Adipose tissue (tissue), 3 donors: Measurements from ENCODE around the gene OR51F2. TPM values are rescaled to one million over a fixed set of nuclear protein-coding genes. Genes with fewer than 3 reads are reported as not detected.

Experiments used
- H3K27ac ChIP-seq: one replicate; pipeline ENCODE4 v1.5.1; 2013; ENCODE audit warnings: low read depth, low read length
- WGBS, 3 donors: extraction: QIAGEN DNeasy Blood & Tissue Kit; methylation state at CpG; one replicate each; pipeline ENCODE4 v1.1.7; 2013; 5-methylcytosine and 5-hydroxymethylcytosine counted together
- polyA plus RNA-seq, 3 donors: library from polyadenylated mRNA; stranded (reverse); fragments of 200-250 nt; gene quantifications; one replicate each; pipeline ENCODE4 v1.2.3, GENCODE V29; 2013
- donor health status: healthy with polysubstance abuse.
- donor health status: Bipolar disorder and iron deficiency.
- donor health status: healthy.

The OR51F2 gene
- polyA plus RNA-seq, 3 donors: not detected

DNA sequence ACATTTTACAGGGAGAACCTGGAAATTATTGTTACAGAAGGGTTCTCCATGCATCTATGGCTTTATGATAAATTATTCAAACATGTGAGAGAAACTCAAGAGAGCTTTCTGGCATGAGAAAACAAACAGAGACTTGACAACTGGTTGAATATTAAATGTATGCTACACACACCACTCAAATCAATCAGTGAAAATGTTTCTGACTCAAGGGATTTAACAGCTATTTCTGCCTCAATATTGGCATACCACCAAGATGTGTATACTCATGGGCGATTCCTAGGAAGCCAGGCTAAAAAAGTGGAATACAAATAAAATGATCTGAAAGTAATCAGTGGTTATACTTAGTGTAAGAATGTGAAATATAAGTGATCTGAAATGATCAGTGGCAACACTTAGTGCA, 44.7 kb downstream of the OR51F2 start:
- 17 to 44% (median 33%) methylated on average over 1 of the region's 1 CpG for WGBS, 3 donors
- no peak overlapping the region for H3K27ac ChIP-seq

Other genes with a start within 250 kb of the OR51F2 start
- not detected for gene OR52I2, start 239.6 kb upstream of the OR51F2 start, polyA plus RNA-seq
- not detected for gene OR52I1, start 227.3 kb upstream of the OR51F2 start, polyA plus RNA-seq
- gene TRIM68, start 213.1 kb upstream of the OR51F2 start, polyA plus RNA-seq: 10 to 100 TPM in 1 of 3 donors, 1 to 10 TPM in 2; 4.2 to 12.4 (median 5.1) TPM
- gene OR51D1, start 183.8 kb upstream of the OR51F2 start, polyA plus RNA-seq: not detected
- gene OR51E1, start 177.3 kb upstream of the OR51F2 start, polyA plus RNA-seq: 1 to 10 TPM in 2 of 3 donors, under 1 TPM in 1; 0.16 to 2.7 (median 1.2) TPM
- gene OR51E2, start 123.5 kb upstream of the OR51F2 start, polyA plus RNA-seq: under 1 TPM; 0.02 to 0.56 (median 0.10) TPM
- not detected for gene MMP26, start 116.5 kb upstream of the OR51F2 start, polyA plus RNA-seq
- gene OR51F1, start 51.4 kb upstream of the OR51F2 start, polyA plus RNA-seq: not detected
- gene OR52R1, start 16.9 kb upstream of the OR51F2 start, polyA plus RNA-seq: 1 to 10 TPM in 1 of 3 donors, not detected in 2; 1.2 TPM
- not detected for gene OR51S1, start 27.9 kb downstream of the OR51F2 start, polyA plus RNA-seq
- gene OR51T1, start 60.6 kb downstream of the OR51F2 start, polyA plus RNA-seq: not detected
- not detected for gene OR51A7, start 82.5 kb downstream of the OR51F2 start, polyA plus RNA-seq
- gene OR51G2, start 98.0 kb downstream of the OR51F2 start, polyA plus RNA-seq: not detected
- gene OR51G1, start 103.0 kb downstream of the OR51F2 start, polyA plus RNA-seq: not detected
- gene OR51A4, start 126.3 kb downstream of the OR51F2 start, polyA plus RNA-seq: not detected
- gene OR51A2, start 134.4 kb downstream of the OR51F2 start, polyA plus RNA-seq: not detected
- gene OR51L1, start 173.5 kb downstream of the OR51F2 start, polyA plus RNA-seq: not detected
- not detected for gene OR52J3, start 225.2 kb downstream of the OR51F2 start, polyA plus RNA-seq
- gene OR52E2, start 238.3 kb downstream of the OR51F2 start, polyA plus RNA-seq: not detected
- gene OR52E1, start 248.3 kb downstream of the OR51F2 start, polyA plus RNA-seq: not detected